Measurements from ENCODE around the gene NECAB3.

NECAB3 gene

DNA sequence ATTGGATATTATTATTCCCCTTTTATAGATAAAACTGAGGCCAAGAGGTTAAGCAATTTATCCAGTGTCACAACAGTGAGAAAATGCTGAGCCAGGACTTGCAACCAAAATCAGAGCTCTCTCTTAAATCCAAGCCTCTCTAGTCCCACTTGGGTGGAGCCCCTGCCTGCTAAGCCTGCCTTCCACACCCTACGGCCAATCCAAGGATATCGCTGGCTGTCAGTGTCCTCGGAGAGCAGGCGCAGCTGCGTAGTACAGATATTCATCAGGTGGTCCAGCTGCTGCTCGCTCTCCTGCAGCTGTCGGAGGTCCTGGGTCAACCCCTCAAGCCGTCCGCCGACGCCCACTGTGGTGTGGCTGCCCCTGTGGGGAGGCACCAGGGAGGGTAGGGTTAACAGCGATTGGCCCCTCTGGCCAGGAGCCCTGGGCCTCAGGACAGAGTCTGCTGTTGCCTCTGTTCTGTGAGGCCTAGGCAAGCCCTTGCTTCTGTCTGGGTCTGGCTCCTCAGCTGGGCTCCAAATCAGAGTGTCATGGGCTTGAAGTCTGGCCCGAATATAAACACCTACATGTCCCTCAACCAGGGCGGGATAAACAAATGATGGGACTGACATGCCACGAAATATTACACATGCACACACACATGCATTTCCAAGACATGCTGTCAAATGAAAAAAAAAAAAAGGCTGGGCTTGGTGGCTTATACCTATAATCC lies 3.9 kb upstream of the NECAB3 start:
- no peak overlapping the region for H3K4me3 ChIP-seq (ENCODE audit: control insufficient read depth, low read depth, low read length)
- no peak for DNase-seq (ENCODE audit: low read depth)
- TF ChIP-seq, protein P1, sequence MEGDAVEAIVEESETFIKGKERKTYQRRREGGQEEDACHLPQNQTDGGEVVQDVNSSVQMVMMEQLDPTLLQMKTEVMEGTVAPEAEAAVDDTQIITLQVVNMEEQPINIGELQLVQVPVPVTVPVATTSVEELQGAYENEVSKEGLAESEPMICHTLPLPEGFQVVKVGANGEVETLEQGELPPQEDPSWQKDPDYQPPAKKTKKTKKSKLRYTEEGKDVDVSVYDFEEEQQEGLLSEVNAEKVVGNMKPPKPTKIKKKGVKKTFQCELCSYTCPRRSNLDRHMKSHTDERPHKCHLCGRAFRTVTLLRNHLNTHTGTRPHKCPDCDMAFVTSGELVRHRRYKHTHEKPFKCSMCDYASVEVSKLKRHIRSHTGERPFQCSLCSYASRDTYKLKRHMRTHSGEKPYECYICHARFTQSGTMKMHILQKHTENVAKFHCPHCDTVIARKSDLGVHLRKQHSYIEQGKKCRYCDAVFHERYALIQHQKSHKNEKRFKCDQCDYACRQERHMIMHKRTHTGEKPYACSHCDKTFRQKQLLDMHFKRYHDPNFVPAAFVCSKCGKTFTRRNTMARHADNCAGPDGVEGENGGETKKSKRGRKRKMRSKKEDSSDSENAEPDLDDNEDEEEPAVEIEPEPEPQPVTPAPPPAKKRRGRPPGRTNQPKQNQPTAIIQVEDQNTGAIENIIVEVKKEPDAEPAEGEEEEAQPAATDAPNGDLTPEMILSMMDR (IDR thresholded peaks at IDR 0.05; ENCODE audit: control insufficient read depth, insufficient read depth, low read depth, low read length, missing control alignments): no peak

DNA sequence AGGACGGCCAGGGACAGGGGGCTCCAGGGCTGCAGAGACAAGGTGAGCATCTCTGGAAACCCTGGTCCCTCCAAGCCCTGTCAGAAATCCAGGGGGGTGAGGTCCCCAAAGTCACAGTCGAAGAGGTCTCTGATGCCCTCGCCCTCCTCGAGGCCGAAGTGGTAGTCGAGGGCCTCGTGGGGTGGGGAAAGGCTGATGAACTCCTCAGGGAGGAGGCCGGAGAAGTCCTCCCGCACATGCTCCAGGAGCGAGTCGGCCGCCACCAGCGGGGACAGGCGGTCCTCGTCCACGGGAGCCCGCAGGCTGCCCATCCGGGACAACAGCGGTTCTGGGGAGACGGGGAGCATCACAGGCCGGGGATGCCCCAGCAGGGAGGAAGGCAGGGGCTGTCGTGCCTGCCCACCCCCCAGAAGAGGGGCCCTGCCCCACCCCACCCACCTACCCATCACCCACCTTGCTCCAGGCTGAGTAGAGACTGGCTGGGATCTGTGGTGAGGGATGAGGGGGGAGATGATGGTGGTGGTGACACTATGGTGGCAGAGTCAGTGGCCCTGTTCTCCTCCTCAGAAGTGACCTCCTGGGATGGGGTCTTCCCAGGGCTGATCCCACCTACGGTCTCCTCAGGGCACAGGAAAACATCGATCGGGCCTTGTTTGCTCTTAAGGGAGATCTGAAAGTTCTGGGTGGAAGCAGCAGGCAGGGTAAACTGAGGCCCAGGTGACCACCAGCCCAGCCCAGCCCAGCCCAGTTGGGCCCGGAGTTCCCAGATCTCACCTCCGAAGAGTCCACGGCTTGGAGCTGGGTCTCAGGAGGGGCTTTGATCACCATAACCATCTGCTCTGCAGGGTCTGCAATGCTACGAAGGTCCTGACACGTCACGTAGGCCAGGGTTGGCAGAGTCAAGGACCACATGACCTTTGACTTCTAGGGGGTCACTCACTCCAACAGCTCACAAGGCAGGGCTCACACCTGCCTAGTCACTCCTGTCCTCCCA lies 2.7 kb upstream of the NECAB3 start:
- DNase-seq (ENCODE audit: low read depth): no peak
- TF ChIP-seq, protein P1 (IDR thresholded peaks at IDR 0.05; ENCODE audit: control insufficient read depth, insufficient read depth, low read depth, low read length, missing control alignments): no peak
- H3K4me3 ChIP-seq (ENCODE audit: control insufficient read depth, low read depth, low read length): no peak overlapping the region

DNA sequence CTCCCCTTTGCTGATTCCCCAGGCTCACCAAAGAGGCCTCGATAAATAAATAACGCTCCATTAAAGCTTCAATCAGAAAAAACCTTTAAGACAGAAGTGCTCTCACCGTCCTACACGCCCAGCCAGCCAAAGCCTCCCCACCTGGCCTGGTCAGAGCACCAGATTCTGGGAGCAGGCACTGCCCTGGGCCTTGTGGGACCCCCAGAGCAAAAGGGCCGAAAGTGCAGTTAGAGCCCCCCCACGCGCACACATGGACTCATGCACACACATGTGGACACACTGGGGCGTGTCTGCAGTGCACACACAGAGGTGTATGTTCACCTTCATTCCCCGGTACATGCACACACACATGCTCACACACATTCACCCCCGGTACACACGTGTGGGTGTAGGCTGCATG lies 1.9 kb upstream of the NECAB3 start:
- H3K4me3 ChIP-seq (ENCODE audit: control insufficient read depth, low read depth, low read length): no peak overlapping the region
- no peak for DNase-seq (ENCODE audit: low read depth)
- TF ChIP-seq, protein P1 (IDR thresholded peaks at IDR 0.05; ENCODE audit: control insufficient read depth, insufficient read depth, low read depth, low read length, missing control alignments): no peak

DNA sequence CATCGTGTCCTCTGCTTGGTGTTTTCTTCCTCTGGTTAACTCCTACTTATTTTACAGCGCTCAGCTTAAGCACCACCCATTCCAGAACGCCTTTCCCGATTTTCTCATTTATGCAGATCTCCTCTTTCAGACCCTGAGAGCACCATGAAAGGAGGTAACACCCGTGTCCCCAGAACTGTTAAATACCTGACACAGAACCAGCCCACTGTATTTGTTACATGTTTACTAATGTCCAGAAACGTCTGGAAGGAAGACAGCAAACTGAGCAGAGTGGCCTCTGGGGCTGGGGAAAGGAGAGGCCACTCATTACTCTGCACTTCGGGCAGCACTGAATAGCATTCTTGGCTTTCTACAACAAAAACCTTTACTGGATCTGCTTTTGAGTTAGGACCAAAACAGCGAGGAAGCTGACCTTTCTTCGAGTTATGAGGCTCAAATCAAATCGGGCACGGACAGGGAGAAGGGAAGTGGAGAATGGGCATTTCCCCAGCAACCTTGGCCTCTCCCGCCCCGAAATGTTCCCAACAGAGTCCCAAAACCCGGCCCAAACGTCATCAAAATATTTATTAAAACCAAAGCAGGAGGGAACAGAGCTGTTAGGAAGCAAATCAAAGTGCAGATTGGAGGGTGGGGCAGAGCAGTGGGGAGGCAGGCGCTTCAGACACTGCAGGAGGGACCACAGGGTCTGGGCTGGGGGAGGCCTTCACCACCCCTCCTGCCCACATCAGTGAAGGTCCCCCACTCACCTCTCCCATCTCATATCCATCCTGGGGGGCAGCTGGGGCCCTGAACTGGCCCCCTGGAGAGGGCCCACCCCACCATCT lies 1.1 kb upstream of the NECAB3 start:
- peak overlapping the region; percentile 53 for H3K4me3 ChIP-seq (ENCODE audit: control insufficient read depth, low read depth, low read length)
- DNase-seq (ENCODE audit: low read depth): no peak
- TF ChIP-seq, protein P1 (IDR thresholded peaks at IDR 0.05; ENCODE audit: control insufficient read depth, insufficient read depth, low read depth, low read length, missing control alignments): no peak

DNA sequence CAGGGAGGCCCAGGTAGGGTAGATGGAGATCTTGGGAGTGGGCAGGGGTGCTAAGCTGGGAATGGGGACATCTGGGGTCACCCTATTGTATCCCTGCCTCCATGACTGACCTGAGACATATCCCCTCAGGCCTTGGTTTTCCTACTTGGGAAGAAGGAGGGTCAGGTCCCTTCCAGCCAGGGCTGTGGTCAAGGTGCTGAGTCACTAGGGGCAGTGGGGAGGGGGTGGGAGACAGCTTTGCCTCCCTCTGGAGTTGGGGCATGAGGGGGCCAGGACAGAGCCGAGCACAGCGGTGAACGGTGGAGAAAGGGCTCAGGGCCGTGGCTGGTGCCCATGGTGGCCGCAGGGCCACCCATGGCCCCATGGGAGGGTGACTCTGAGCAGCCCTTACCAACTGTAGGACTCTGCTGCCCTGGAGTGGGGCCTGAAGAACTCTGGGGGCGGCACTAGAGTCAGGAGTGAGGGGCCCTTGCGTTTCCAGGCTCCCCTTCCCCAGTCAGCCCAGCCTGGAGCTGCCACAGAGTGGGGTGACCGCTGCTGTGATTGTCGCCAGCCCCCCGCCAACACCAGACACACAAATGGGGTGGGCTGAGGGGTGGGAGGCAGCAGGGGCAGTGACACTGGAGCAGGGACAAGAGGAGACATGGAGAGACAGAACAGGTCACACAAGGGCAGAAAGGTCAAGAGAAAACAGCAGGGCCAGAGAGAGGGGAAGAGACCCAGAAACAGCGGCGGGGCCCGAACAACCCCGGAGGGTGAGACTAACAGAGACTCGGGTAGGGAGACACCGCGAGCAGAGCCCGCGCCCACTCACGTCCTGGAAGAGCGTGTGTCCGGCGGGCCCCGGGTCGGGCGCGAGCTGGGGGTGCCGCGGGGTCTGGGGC lies 576 bp downstream of the NECAB3 start:
- DNase-seq (ENCODE audit: low read depth): no peak
- TF ChIP-seq, protein P1 (IDR thresholded peaks at IDR 0.05; ENCODE audit: control insufficient read depth, insufficient read depth, low read depth, low read length, missing control alignments): no peak
- peak overlapping the region; percentile 76 for H3K4me3 ChIP-seq (ENCODE audit: control insufficient read depth, low read depth, low read length)
